K562 (cell line): ENCODE data around the gene PLCL1. TPM values are rescaled to one million over a fixed set of nuclear protein-coding genes. Genes with fewer than 3 reads are reported as not detected.

Experiments used
- ATAC-seq: fragments of 200-7000 bp; cut with Tn5 transposase; 3 replicates; pipeline ENCODE4 v1.9.1; 2020; ENCODE audit warnings: moderate library complexity
- BruUV-seq: library from RNA; stranded (reverse); fragments of 400-500 nt; replicated peaks from 2 replicates; lab custom pipeline; 2021; lab: Mats Ljungman, UMichigan
- CTCF ChIA-PET: fragments of 300-600 bp; formaldehyde crosslinking; extraction: SDS; loops from one replicate; lab custom pipeline; 2021; ENCODE audit warnings: low intra/inter-chr PET ratio; lab: Yijun Ruan, JAX
- POLR2A ChIA-PET: fragments of 300-600, 350-650 bp; sonication (Branson Sonifier 250); formaldehyde crosslinking; extraction: SDS; loops from one replicate; lab custom pipeline; 2021; ENCODE audit warnings: antibody characterized with exemption, inconsistent platforms; lab: Yijun Ruan, JAX
- DNase-seq, 4 experiments: peaks; one replicate each; pipeline versions ENCODE4 v3.0.0 to v3.0.0-alpha.2; 2011 to 2018; ENCODE audit warnings: low spot score in 3 of 4, mixed read lengths in 3 of 4; ENCODE audit errors: extremely low read depth in 1 of 4
- FAIRE-seq: peaks from 2 replicates; lab custom pipeline; 2011; peaks lifted over from hg19 to GRCh38; lab: Jason Lieb, UNC
- H2AFZ ChIP-seq: 2 replicates; pipeline ENCODE4 v1.6.0; 2011; ENCODE audit warnings: low read depth, low read length, control low read depth, inconsistent platforms
- H3K27ac ChIP-seq: fragments of 200-600 bp; 3 replicates; pipeline ENCODE4 v1.8.0; 2011; ENCODE audit warnings: low read depth, mild to moderate bottlenecking, control low read depth, inconsistent platforms, low read length, moderate library complexity, mixed read lengths; ENCODE audit errors: extremely low read depth
- H3K27me3 ChIP-seq, 2 experiments: fragments of 300-600 bp in 1 of 2; 2 replicates in 1 of 2; 3 replicates in 1 of 2; pipeline versions ENCODE4 v1.6.0 to v1.8.0; 2011; ENCODE audit warnings: inconsistent platforms in 2 of 2, low read length in 2 of 2, mild to moderate bottlenecking in 1 of 2, mixed read lengths in 1 of 2, moderate library complexity in 1 of 2; ENCODE audit not compliant: control insufficient read depth in 2 of 2, insufficient read depth in 2 of 2
- H3K36me3 ChIP-seq: fragments of 300-600 bp; 3 replicates; pipeline ENCODE4 v1.8.0; 2011; ENCODE audit warnings: mild to moderate bottlenecking, low read length, inconsistent platforms; ENCODE audit not compliant: control insufficient read depth, insufficient read depth
- H3K4me1 ChIP-seq, 2 experiments: fragments of 200-600 bp in 1 of 2; replicated peaks in 1 of 2; 2 replicates in 1 of 2; 3 replicates in 1 of 2; pipeline versions ENCODE4 v1.5.1 to v1.8.0; 2011; ENCODE audit warnings: inconsistent platforms in 2 of 2, low read length in 2 of 2, mild to moderate bottlenecking in 1 of 2, mixed read lengths in 1 of 2, moderate library complexity in 1 of 2; ENCODE audit not compliant: control insufficient read depth in 2 of 2, insufficient read depth in 2 of 2
- H3K4me2 ChIP-seq: 2 replicates; pipeline ENCODE4 v1.6.1; 2011; ENCODE audit warnings: low read length, control low read depth, inconsistent platforms, mixed read lengths; ENCODE audit not compliant: insufficient read depth
- H3K4me3 ChIP-seq: fragments of 200-600 bp; sonication (generic), shearing (Covaris generic); 2 replicates; pipeline ENCODE4 v1.5.1; 2016; ENCODE audit warnings: control low read depth, inconsistent platforms
- H3K79me2 ChIP-seq: fragments of 200-600 bp; 3 replicates; pipeline ENCODE4 v1.8.0; 2011; ENCODE audit warnings: low read length, inconsistent platforms; ENCODE audit not compliant: control insufficient read depth, insufficient read depth
- H3K9ac ChIP-seq, 2 experiments: 2 replicates each; pipeline versions ENCODE4 v1.6.0 to v1.6.1; 2011; ENCODE audit warnings: low read depth in 2 of 2, low read length in 2 of 2, control low read depth in 1 of 2, inconsistent platforms in 1 of 2, mild to moderate bottlenecking in 1 of 2, mixed read lengths in 1 of 2; ENCODE audit not compliant: insufficient read depth in 1 of 2
- H3K9me1 ChIP-seq: one replicate; pipeline ENCODE4 v1.6.0; 2011; ENCODE audit warnings: inconsistent platforms, mild to moderate bottlenecking, low read length, moderate library complexity; ENCODE audit not compliant: control insufficient read depth, insufficient read depth
- H3K9me3 ChIP-seq: replicated peaks from 2 replicates; pipeline ENCODE4 v1.5.1; 2011; ENCODE audit warnings: low read depth, low read length, inconsistent platforms; ENCODE audit not compliant: control insufficient read depth, insufficient read depth
- H4K20me1 ChIP-seq: replicated peaks from 2 replicates; pipeline ENCODE4 v1.6.1; 2011; ENCODE audit warnings: low read length, inconsistent platforms, mixed read lengths; ENCODE audit not compliant: control insufficient read depth, insufficient read depth
- ATF7 ChIP-seq: fragments of 450-650 bp; IDR thresholded peaks from 2 replicates; pipeline ENCODE4 v1.7.1; 2014; ENCODE audit warnings: mild to moderate bottlenecking, moderate library complexity
- CBX5 ChIP-seq: IDR thresholded peaks from 2 replicates; pipeline ENCODE4 v1.6.1; 2014; ENCODE audit warnings: low read depth, borderline replicate concordance
- CEBPG ChIP-seq, 3 experiments: fragments of 200-800 bp in 1 of 3; sonication (Bioruptor generic) in 1 of 3; sonication (generic) in 1 of 3; formaldehyde crosslinking in 1 of 3; IDR thresholded peaks in 2 of 3; conservative IDR thresholded peaks in 1 of 3; 2 replicates each; pipeline versions ENCODE4 v1.6.1 to v1.8.0; 2016 to 2022; ENCODE audit warnings: missing compliant biosample characterization in 2 of 3, missing genetic modification characterization in 2 of 3, mild to moderate bottlenecking in 1 of 3, missing genetic modification reagents in 1 of 3
- CREB1 ChIP-seq, 2 experiments: sonication (generic) in 1 of 2; formaldehyde crosslinking in 1 of 2; IDR thresholded peaks; 2 replicates each; pipeline versions ENCODE4 v1.6.1 to v1.8.0; 2012 to 2022; ENCODE audit warnings: inconsistent platforms in 1 of 2, mild to moderate bottlenecking in 1 of 2, missing genetic modification reagents in 1 of 2, moderate library complexity in 1 of 2
- FOSL1 ChIP-seq: fragments of 200-800 bp; sonication (Bioruptor generic); conservative IDR thresholded peaks from 2 replicates; pipeline ENCODE4 v1.6.1; 2016; ENCODE audit warnings: missing genetic modification characterization, missing compliant biosample characterization
- HDAC2 ChIP-seq: fragments of 450-650 bp; IDR thresholded peaks from 2 replicates; pipeline ENCODE4 v1.6.1; 2016; ENCODE audit warnings: mild to moderate bottlenecking
- LARP7 ChIP-seq: fragments of 450-650 bp; IDR thresholded peaks from 2 replicates; pipeline ENCODE4 v1.6.1; 2016
- in situ Hi-C: fragments of 300-500 bp; cut with MboI; formaldehyde crosslinking; loops from 4 replicates; pipeline ENCODE4 v1.15.0; 2018; ENCODE audit warnings: inconsistent platforms, mixed read lengths
- intact Hi-C: fragments of 100-400 bp; cut with micrococcal nuclease; formaldehyde crosslinking; loops from 2 replicates; pipeline ENCODE4 v1.14.2; 2022
- polyA plus RNA-seq, 8 experiments: library from polyadenylated mRNA; depleted of rRNA in 4 of 8; stranded (reverse) in 5 of 8; unstranded in 3 of 8; fragments of >200 nt; fragmentation: Nextera tagmentation in 2 of 8; fragmentation: Illumina TruSeq in 1 of 8; extraction: Ambion mirVana in 2 of 8; extraction: Trizol in 1 of 8; gene quantifications; 2 replicates each; pipeline versions ENCODE4 v1.2.1 to v1.2.3, GENCODE V29; 2011 to 2014; ENCODE audit warnings: inconsistent platforms in 1 of 8, missing spikeins in 1 of 8
- total RNA-seq, 7 experiments: library from RNA; depleted of rRNA in 6 of 7; stranded (reverse); fragments of >200 nt in 6 of 7; fragmentation: Illumina TruSeq in 2 of 7; extraction: Trizol in 2 of 7; gene quantifications; 2 replicates each; pipeline versions ENCODE4 v1.2.1 to v1.2.3, GENCODE V29; 2011 to 2021; ENCODE audit warnings: low replicate concordance in 1 of 7

Gene PLCL1
- total and polyA plus RNA-seq, 9 of the 15 experiments (the other 6 are each of a cell fraction or from before 2014, with no cell fraction given), result 2.0 to 17.7 (median 8.6) TPM

GRCh38 chr2:197992482-197993133 is 188.2 kb downstream of the PLCL1 start (continued):
- TF ChIP-seq ATF7, result no peak
- TF ChIP-seq CEBPG (CRISPR knock-in tag; IDR thresholded peaks at IDR 0.05), result no peak
- TF ChIP-seq CEBPG (tag; conservative IDR thresholded peaks at IDR 0.05 in 1 of 2, IDR thresholded peaks at IDR 0.05 in 1 of 2), result no peak
- TF ChIP-seq CREB1 (IDR thresholded peaks at IDR 0.05), result no peak
- TF ChIP-seq CREB1 (CRISPR knock-in tag; IDR thresholded peaks at IDR 0.05), result no peak
- TF ChIP-seq LARP7, result no peak
- TF ChIP-seq CBX5, result no peak
- no peak for TF ChIP-seq FOSL1

- FAIRE-seq, result no peak
- no peak overlapping the region for H3K27ac ChIP-seq
- BruUV-seq, result no TSS peak
- no peaks in the 10 kb centered on the region for H3K9me1 ChIP-seq
- H3K27me3 ChIP-seq, result no peaks in the 10 kb centered on the region
- DNase-seq, result no peak
- H3K36me3 ChIP-seq, result peaks cover 10% of the 10 kb centered on the region; the same call in 2 of the 3 replicates
- no peaks in the 10 kb centered on the region for H4K20me1 ChIP-seq
- no peak for TF ChIP-seq HDAC2
- H3K79me2 ChIP-seq, result peaks cover 64% of the 10 kb centered on the region
- intact Hi-C loops, result no loop called here
- peak; percentile 13 for ATAC-seq
- H3K4me3 ChIP-seq, result no peak overlapping the region
- POLR2A ChIA-PET, result interaction anchor here (0.8 to 1.1 kb wide), 2 partner anchors 12 to 153 kb away, joined by 3 to 5 read pairs; no protein-coding TSS in a partner anchor
- H3K4me2 ChIP-seq, result no peak overlapping the region
- H2AFZ ChIP-seq, result no peak overlapping the region
- CTCF ChIA-PET, result no interaction called here
- peaks cover 21 to 50% of the 10 kb centered on the region in 2 experiments for H3K4me1 ChIP-seq
- in situ Hi-C loops, result no loop called here
- peaks cover 6% of the 10 kb centered on the region; the same call in 1 of the 2 replicates for H3K9me3 ChIP-seq
- no peak overlapping the region for H3K9ac ChIP-seq
These were observed 189.0 kb downstream of the PLCL1 start for GRCh38 chr2:197993363-197993762.
